H1 (cell line): ENCODE data around the gene RHOXF2. TPM values are rescaled to one million over a fixed set of nuclear protein-coding genes. Genes with fewer than 3 reads are reported as not detected.

Experiments used
- ASH2L ChIP-seq: fragments of 200-600, 300-600 bp; sonication (generic); IDR thresholded peaks from one replicate; pipeline ENCODE4 v1.7.1; 2017; ENCODE audit warnings: low read length
- CHD2 ChIP-seq: IDR thresholded peaks from 2 replicates; pipeline ENCODE4 v1.6.1; 2012; ENCODE audit warnings: low read length, improper control_type of control experiment
- CTBP2 ChIP-seq: IDR thresholded peaks from 2 replicates; pipeline ENCODE4 v1.7.0; 2011; ENCODE audit warnings: borderline replicate concordance, mild to moderate bottlenecking, moderate library complexity, mixed read lengths, low read length; ENCODE audit not compliant: insufficient read depth, insufficient read length
- EP300 ChIP-seq, 2 experiments: IDR thresholded peaks; 1 replicate in 1 of 2; 2 replicates in 1 of 2; pipeline ENCODE4 v1.6.1; 2011 to 2012; ENCODE audit warnings: low read depth in 2 of 2, low read length in 2 of 2, mild to moderate bottlenecking in 2 of 2, borderline replicate concordance in 1 of 2, inconsistent platforms in 1 of 2, moderate library complexity in 1 of 2
- GABPA ChIP-seq: IDR thresholded peaks from 2 replicates; pipeline ENCODE4 v1.6.1; 2011; ENCODE audit warnings: mild to moderate bottlenecking, low read length, moderate library complexity, borderline replicate concordance; ENCODE audit not compliant: insufficient read depth
- GTF2F1 ChIP-seq: IDR thresholded peaks from 2 replicates; pipeline ENCODE4 v1.6.1; 2012; ENCODE audit warnings: low read depth, low read length, improper control_type of control experiment, borderline replicate concordance
- KDM5A ChIP-seq: fragments of 200-600 bp; IDR thresholded peaks from 2 replicates; pipeline ENCODE4 v1.7.1; 2012; ENCODE audit warnings: mild to moderate bottlenecking, low read length, inconsistent platforms, mixed read lengths
- POU5F1 ChIP-seq: IDR thresholded peaks from 2 replicates; pipeline ENCODE4 v1.6.1; 2011; ENCODE audit warnings: low read depth, mild to moderate bottlenecking, low read length, moderate library complexity
- RFX5 ChIP-seq: IDR thresholded peaks from 2 replicates; pipeline ENCODE4 v1.6.1; 2011; ENCODE audit warnings: low read depth, low read length, improper control_type of control experiment, borderline replicate concordance
- RNF2 ChIP-seq: fragments of 200-900, 300-1000 bp; sonication (generic); IDR thresholded peaks from 2 replicates; pipeline ENCODE4 v1.7.1; 2016; ENCODE audit warnings: borderline replicate concordance, low read depth, mild to moderate bottlenecking, antibody characterized with exemption, low read length; ENCODE audit not compliant: poor library complexity, severe bottlenecking; ENCODE audit errors: missing control alignments
- SIX5 ChIP-seq: IDR thresholded peaks from 2 replicates; pipeline ENCODE4 v1.6.1; 2011; ENCODE audit warnings: mild to moderate bottlenecking, low read depth, low read length
- SP1 ChIP-seq: IDR thresholded peaks from 2 replicates; pipeline ENCODE4 v1.6.1; 2011; ENCODE audit warnings: low read depth, low read length
- SRF ChIP-seq: IDR thresholded peaks from 2 replicates; pipeline ENCODE4 v1.6.1; 2011; ENCODE audit warnings: mild to moderate bottlenecking, low read depth, low read length, moderate library complexity
- SUZ12 ChIP-seq: fragments of 200-600 bp; sonication (generic); IDR thresholded peaks from 2 replicates; pipeline ENCODE4 v1.6.1; 2012; ENCODE audit warnings: mild to moderate bottlenecking, inconsistent platforms, low read length, moderate library complexity, mixed read lengths
- TEAD4 ChIP-seq: IDR thresholded peaks from 2 replicates; pipeline ENCODE4 v1.6.1; 2012; ENCODE audit warnings: low read depth, low read length, inconsistent platforms, mixed read lengths
- polyA plus RNA-seq, 7 experiments: library from polyadenylated mRNA; depleted of rRNA in 3 of 7; stranded (reverse) in 5 of 7; unstranded in 2 of 7; fragments of >200 nt in 5 of 7; fragments of 200-250 nt in 2 of 7; gene quantifications; 1 replicate in 5 of 7; 2 replicates in 1 of 7; 4 replicates in 1 of 7; pipeline versions ENCODE4 v1.2.1 to v1.2.3, GENCODE V29; 2011 to 2013; ENCODE audit warnings: missing spikeins in 2 of 7, mixed read lengths in 2 of 7
- total RNA-seq: library from RNA; stranded (reverse); fragmentation: NEBNext Ultra II Directional; extraction: Animal tissue kit (Norgen Biotek cat#: 25700); gene quantifications from 2 replicates; pipeline ENCODE4 v1.2.1, GENCODE V29; 2021
- TF ChIP-seq, protein P1 (sequence below): IDR thresholded peaks from 2 replicates; pipeline ENCODE4 v1.6.1; 2012; ENCODE audit warnings: low read length, inconsistent platforms
- TF ChIP-seq, protein P2 (sequence below): IDR thresholded peaks from 2 replicates; pipeline ENCODE4 v1.6.1; 2011; ENCODE audit warnings: low read length, improper control_type of control experiment

RHOXF2 gene
- total and polyA plus RNA-seq, 2 of the 8 experiments (the other 6 are each of a cell fraction or from before 2014, with no cell fraction given) = not detected

DNA sequence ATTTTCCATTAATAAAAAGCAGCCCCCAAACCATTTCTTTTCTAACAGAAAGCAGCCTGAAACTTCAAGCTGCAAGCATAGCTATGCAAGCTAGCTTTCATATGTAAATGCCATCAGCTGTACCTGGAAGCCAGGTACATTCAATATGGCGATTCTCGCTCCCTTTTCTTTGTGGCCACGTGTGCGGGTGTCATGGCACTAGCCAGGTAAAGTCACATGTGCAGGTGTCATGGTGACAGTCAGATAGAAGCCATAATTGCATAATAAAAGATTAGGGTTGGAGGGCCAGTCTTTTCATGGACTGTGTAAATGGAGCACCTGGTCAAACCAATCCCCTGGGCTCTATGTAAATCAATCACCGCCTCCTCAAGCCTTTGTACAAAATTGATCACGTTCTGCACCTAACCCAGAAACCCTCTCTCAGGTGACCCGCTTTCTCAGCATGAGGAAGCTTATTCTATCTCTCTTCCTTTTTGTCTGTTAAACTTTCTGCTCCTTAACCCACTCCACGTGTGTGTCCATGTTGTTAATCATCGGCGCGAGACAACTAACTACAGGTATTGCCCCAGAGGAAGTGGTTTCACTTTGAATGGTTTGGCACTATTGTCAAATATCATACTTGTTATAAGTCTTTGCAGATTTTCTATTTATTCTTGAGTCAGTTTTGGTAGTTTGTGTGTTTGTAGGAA lies 18.0 kb upstream of the RHOXF2 start (continued):
- TF ChIP-seq, protein P1, sequence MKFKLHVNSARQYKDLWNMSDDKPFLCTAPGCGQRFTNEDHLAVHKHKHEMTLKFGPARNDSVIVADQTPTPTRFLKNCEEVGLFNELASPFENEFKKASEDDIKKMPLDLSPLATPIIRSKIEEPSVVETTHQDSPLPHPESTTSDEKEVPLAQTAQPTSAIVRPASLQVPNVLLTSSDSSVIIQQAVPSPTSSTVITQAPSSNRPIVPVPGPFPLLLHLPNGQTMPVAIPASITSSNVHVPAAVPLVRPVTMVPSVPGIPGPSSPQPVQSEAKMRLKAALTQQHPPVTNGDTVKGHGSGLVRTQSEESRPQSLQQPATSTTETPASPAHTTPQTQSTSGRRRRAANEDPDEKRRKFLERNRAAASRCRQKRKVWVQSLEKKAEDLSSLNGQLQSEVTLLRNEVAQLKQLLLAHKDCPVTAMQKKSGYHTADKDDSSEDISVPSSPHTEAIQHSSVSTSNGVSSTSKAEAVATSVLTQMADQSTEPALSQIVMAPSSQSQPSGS = no peak
- TF ChIP-seq KDM5A (no peak), TEAD4 (no peak), EP300 (IDR thresholded peaks at IDR 0.05; ENCODE audit: borderline replicate concordance in 1 of 2, low read depth in 2 of 2, low read length in 2 of 2) (peak in 1 of 2 experiments; percentile 20; a peak in 1 of 3 replicates), ASH2L (no peak), SIX5 (no peak), CHD2 (no peak), POU5F1 (0 out of 2 replicates have a peak, but pooled peaks have one; percentile 50), GTF2F1 (no peak), SRF (no peak), SP1 (peak; percentile 28; the same call in 1 of the 2 replicates), RNF2 (no peak), RFX5 (no peak), SUZ12 (no peak), GABPA (no peak), CTBP2 (no peak)
- TF ChIP-seq, protein P2, sequence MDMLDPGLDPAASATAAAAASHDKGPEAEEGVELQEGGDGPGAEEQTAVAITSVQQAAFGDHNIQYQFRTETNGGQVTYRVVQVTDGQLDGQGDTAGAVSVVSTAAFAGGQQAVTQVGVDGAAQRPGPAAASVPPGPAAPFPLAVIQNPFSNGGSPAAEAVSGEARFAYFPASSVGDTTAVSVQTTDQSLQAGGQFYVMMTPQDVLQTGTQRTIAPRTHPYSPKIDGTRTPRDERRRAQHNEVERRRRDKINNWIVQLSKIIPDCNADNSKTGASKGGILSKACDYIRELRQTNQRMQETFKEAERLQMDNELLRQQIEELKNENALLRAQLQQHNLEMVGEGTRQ = peak; percentile 71
